Epithelial cell of esophagus (primary cell): ENCODE measurements around the gene STIMATE.

ENCODE experiments used
- DNase-seq: peaks from one replicate; pipeline ENCODE4 v3.0.0; 2010; ENCODE audit warnings: low read depth
- H3K4me3 ChIP-seq: 2 replicates; pipeline ENCODE4 v1.5.1; 2011; ENCODE audit warnings: mild to moderate bottlenecking, low read length, control low read depth
- CTCF ChIP-seq: IDR thresholded peaks from 2 replicates; pipeline ENCODE4 v1.5.1; 2011; ENCODE audit warnings: low read depth, mild to moderate bottlenecking, low read length, control low read depth, inconsistent platforms; ENCODE audit not compliant: insufficient read depth; ENCODE audit errors: missing control alignments

The STIMATE gene

GRCh38 chr3:52796411-52796810, 100.9 kb downstream of the STIMATE start:
- no peak for TF ChIP-seq CTCF
- no peak overlapping the region for H3K4me3 ChIP-seq
- DNase-seq, result no peak

GRCh38 chr3:52795298-52795900, 101.9 kb downstream of the STIMATE start:
- no peak for DNase-seq
- no peak overlapping the region for H3K4me3 ChIP-seq
- no peak for TF ChIP-seq CTCF

- no peak for DNase-seq
- no peak within 1 kb of the TSS for H3K4me3 ChIP-seq
- TF ChIP-seq CTCF, result no peak
Measured at GRCh38 chr3:52794612-52795099, 102.7 kb downstream of the STIMATE start, which contains the start of gene ITIH3. Gene ITIH3 (plus strand): TSS chr3:52794796. CDS start chr3:52794804, 8 bp downstream.

- H3K4me3 ChIP-seq, result no peak overlapping the region
- no peak for DNase-seq
- no peak for TF ChIP-seq CTCF
Measured at GRCh38 chr3:52793702-52794611, 103.4 kb downstream of the STIMATE start.

- TF ChIP-seq CTCF, result no peak
- no peak overlapping the region for H3K4me3 ChIP-seq
- no peak for DNase-seq
Measured at GRCh38 chr3:52792961-52793695, 104.2 kb downstream of the STIMATE start.

GRCh38 chr3:52792413-52792812, 104.9 kb downstream of the STIMATE start:
- no peak overlapping the region for H3K4me3 ChIP-seq
- DNase-seq, result no peak
- TF ChIP-seq CTCF, result peak; percentile 12
